HCT116 (cell line): Measurements from ENCODE around the gene POU3F1. TPM values are rescaled to one million over a fixed set of nuclear protein-coding genes. Genes with fewer than 3 reads are reported as not detected.

Experiments used
- ATAC-seq: fragments of 200-7000 bp; cut with Tn5 transposase; 2 replicates; pipeline ENCODE4 v1.9.1; 2020; ENCODE audit warnings: mild to moderate bottlenecking, moderate library complexity
- BruUV-seq: library from RNA; stranded (reverse); fragments of 400-500 nt; replicated peaks from 2 replicates; lab custom pipeline; 2021; lab: Mats Ljungman, UMichigan
- CTCF ChIA-PET: fragments of 300-600 bp; sonication (Branson Sonifier 250); formaldehyde crosslinking; loops from one replicate; lab custom pipeline; 2021; ENCODE audit warnings: antibody characterized with exemption; lab: Charles Lee
- POLR2A ChIA-PET: fragments of 300-600, 350-600 bp; sonication (Branson Sonifier 250); formaldehyde crosslinking; loops from one replicate; lab custom pipeline; 2021; ENCODE audit warnings: antibody characterized with exemption; lab: Charles Lee
- RAD21 ChIA-PET, 2 experiments: fragments of 300-600 bp; sonication (Branson Sonifier 250); formaldehyde crosslinking; loops; one replicate each; lab custom pipeline; 2023; ENCODE audit warnings: low total read pairs in 2 of 2; ENCODE audit not compliant: uncharacterized antibody in 2 of 2, unreplicated experiment in 2 of 2, low non-redundant PET in 1 of 2; lab: Charles Lee
- DNase-seq: peaks from one replicate; pipeline ENCODE4 v3.0.0-alpha.2; 2010; ENCODE audit warnings: low read depth, low spot score
- H2AFZ ChIP-seq: fragments of 200-600 bp; shearing (Covaris generic), sonication (generic); 2 replicates; pipeline ENCODE4 v1.6.1; 2017; ENCODE audit warnings: low read depth, mixed run types, mixed read lengths, antibody characterized with exemption, low read length; ENCODE audit not compliant: poor library complexity, severe bottlenecking
- H3K27ac ChIP-seq: 2 replicates; pipeline ENCODE4 v1.5.1; 2012; ENCODE audit warnings: low read depth, low read length
- H3K27me3 ChIP-seq: fragments of 200-600 bp; sonication (generic); 2 replicates; pipeline ENCODE4 v1.6.1; 2016; ENCODE audit warnings: mixed run types, low read length, mixed read lengths; ENCODE audit not compliant: insufficient read depth
- H3K36me3 ChIP-seq, 2 experiments: fragments of 200-500 bp in 1 of 2; fragments of 200-600 bp in 1 of 2; sonication (Bioruptor generic) in 1 of 2; sonication (generic) in 1 of 2; 2 replicates each; pipeline versions ENCODE4 v1.5.1 to v1.6.1; 2014 to 2016; ENCODE audit warnings: low read length in 2 of 2, inconsistent platforms in 1 of 2, mixed read lengths in 1 of 2, mixed run types in 1 of 2; ENCODE audit not compliant: insufficient read depth in 2 of 2, control insufficient read depth in 1 of 2
- H3K4me1 ChIP-seq, 2 experiments: fragments of 200-600 bp in 1 of 2; sonication (generic) in 1 of 2; 2 replicates each; pipeline versions ENCODE4 v1.5.1 to v1.6.1; 2012 to 2017; ENCODE audit warnings: low read length in 2 of 2, inconsistent platforms in 1 of 2, mild to moderate bottlenecking in 1 of 2, mixed read lengths in 1 of 2, mixed run types in 1 of 2, moderate library complexity in 1 of 2; ENCODE audit not compliant: insufficient read depth in 2 of 2, control insufficient read depth in 1 of 2
- H3K4me2 ChIP-seq: fragments of 200-600 bp; sonication (generic); 2 replicates; pipeline ENCODE4 v1.6.1; 2017; ENCODE audit warnings: mixed run types, low read length, mixed read lengths
- H3K4me3 ChIP-seq, 2 experiments: fragments of 200-600 bp in 1 of 2; sonication (generic) in 1 of 2; replicated peaks in 1 of 2; 2 replicates each; pipeline ENCODE4 v1.5.1; 2011 to 2016; ENCODE audit warnings: low read length in 2 of 2, control low read depth in 1 of 2, low read depth in 1 of 2, mild to moderate bottlenecking in 1 of 2, mixed read lengths in 1 of 2, mixed run types in 1 of 2
- H3K79me2 ChIP-seq: fragments of 200-600 bp; sonication (generic); 2 replicates; pipeline ENCODE4 v1.6.1; 2017; ENCODE audit warnings: mild to moderate bottlenecking, mixed run types, low read length, moderate library complexity, mixed read lengths; ENCODE audit not compliant: insufficient read depth
- H3K9ac ChIP-seq: fragments of 200-600 bp; sonication (generic); 2 replicates; pipeline ENCODE4 v1.6.1; 2016; ENCODE audit warnings: low read length, mixed read lengths
- H3K9me2 ChIP-seq: fragments of 200-600 bp; sonication (generic), shearing (Covaris generic); 2 replicates; pipeline ENCODE4 v1.6.1; 2017; ENCODE audit warnings: mixed run types, mild to moderate bottlenecking, moderate library complexity; ENCODE audit not compliant: insufficient read depth
- H3K9me3 ChIP-seq, 2 experiments: fragments of 200-500 bp in 1 of 2; fragments of 200-600 bp in 1 of 2; sonication (Bioruptor generic) in 1 of 2; sonication (generic) in 1 of 2; 2 replicates each; pipeline ENCODE4 v1.6.1; 2014 to 2017; ENCODE audit warnings: low read length in 2 of 2, mixed read lengths in 2 of 2, inconsistent platforms in 1 of 2, low read depth in 1 of 2, mild to moderate bottlenecking in 1 of 2, mixed run types in 1 of 2, moderate library complexity in 1 of 2; ENCODE audit not compliant: control insufficient read depth in 1 of 2, insufficient read depth in 1 of 2
- H4K20me1 ChIP-seq: fragments of 200-600 bp; sonication (generic), shearing (Covaris generic); 2 replicates; pipeline ENCODE4 v1.6.1; 2017; ENCODE audit warnings: mixed run types, mild to moderate bottlenecking, moderate library complexity; ENCODE audit not compliant: insufficient read depth
- FOSL1 ChIP-seq: IDR thresholded peaks from 2 replicates; pipeline ENCODE4 v1.6.1; 2012; ENCODE audit warnings: low read depth
- JUND ChIP-seq: IDR thresholded peaks from 2 replicates; pipeline ENCODE4 v1.6.1; 2012
- POLR2AphosphoS5 ChIP-seq: IDR thresholded peaks from 2 replicates; pipeline ENCODE4 v1.6.1; 2011; ENCODE audit warnings: mild to moderate bottlenecking, low read depth, low read length, moderate library complexity
- SIN3A ChIP-seq: IDR thresholded peaks from 2 replicates; pipeline ENCODE4 v1.6.1; 2012; ENCODE audit warnings: low read depth
- SP1 ChIP-seq: IDR thresholded peaks from 2 replicates; pipeline ENCODE4 v1.6.1; 2012; ENCODE audit warnings: low read depth
- YY1 ChIP-seq: IDR thresholded peaks from 2 replicates; pipeline ENCODE4 v1.6.1; 2011; ENCODE audit warnings: low read length, low read depth, moderate library complexity, mild to moderate bottlenecking; ENCODE audit not compliant: insufficient replicate concordance; ENCODE audit errors: extremely low read depth
- ZNF274 ChIP-seq: fragments of 200-500 bp; sonication (Bioruptor generic); IDR thresholded peaks from 2 replicates; pipeline ENCODE4 v1.6.1; 2014; ENCODE audit warnings: mild to moderate bottlenecking, low read depth, low read length, inconsistent platforms
- intact Hi-C: fragments of 100-400 bp; cut with micrococcal nuclease; formaldehyde crosslinking; loops from 2 replicates; pipeline ENCODE4 v1.10.0; 2022
- total RNA-seq: library from RNA; stranded (reverse); gene quantifications from one replicate; pipeline ENCODE4 v1.2.1, GENCODE V29; 2021; ENCODE audit not compliant: unreplicated experiment
- TF ChIP-seq, protein P1 (sequence below): IDR thresholded peaks from 2 replicates; pipeline ENCODE4 v1.6.1; 2012
- TF ChIP-seq, protein P2 (sequence below), 3 experiments: fragments of 200-600 bp in 1 of 3; sonication (generic) in 1 of 3; IDR thresholded peaks in 2 of 3; conservative IDR thresholded peaks in 1 of 3; 2 replicates each; pipeline ENCODE4 v1.5.1; 2012 to 2017; ENCODE audit warnings: low read depth in 2 of 3, low read length in 2 of 3, antibody characterized with exemption in 1 of 3, borderline replicate concordance in 1 of 3, control low read depth in 1 of 3, mild to moderate bottlenecking in 1 of 3, mixed read lengths in 1 of 3, mixed run types in 1 of 3, moderate library complexity in 1 of 3; ENCODE audit not compliant: insufficient read depth in 1 of 3
- TF ChIP-seq, protein P3 (sequence below): IDR thresholded peaks from 2 replicates; pipeline ENCODE4 v1.6.1; 2012

POU3F1 gene
- total RNA-seq, 1 experiment from 2014 or later: not detected

DNA sequence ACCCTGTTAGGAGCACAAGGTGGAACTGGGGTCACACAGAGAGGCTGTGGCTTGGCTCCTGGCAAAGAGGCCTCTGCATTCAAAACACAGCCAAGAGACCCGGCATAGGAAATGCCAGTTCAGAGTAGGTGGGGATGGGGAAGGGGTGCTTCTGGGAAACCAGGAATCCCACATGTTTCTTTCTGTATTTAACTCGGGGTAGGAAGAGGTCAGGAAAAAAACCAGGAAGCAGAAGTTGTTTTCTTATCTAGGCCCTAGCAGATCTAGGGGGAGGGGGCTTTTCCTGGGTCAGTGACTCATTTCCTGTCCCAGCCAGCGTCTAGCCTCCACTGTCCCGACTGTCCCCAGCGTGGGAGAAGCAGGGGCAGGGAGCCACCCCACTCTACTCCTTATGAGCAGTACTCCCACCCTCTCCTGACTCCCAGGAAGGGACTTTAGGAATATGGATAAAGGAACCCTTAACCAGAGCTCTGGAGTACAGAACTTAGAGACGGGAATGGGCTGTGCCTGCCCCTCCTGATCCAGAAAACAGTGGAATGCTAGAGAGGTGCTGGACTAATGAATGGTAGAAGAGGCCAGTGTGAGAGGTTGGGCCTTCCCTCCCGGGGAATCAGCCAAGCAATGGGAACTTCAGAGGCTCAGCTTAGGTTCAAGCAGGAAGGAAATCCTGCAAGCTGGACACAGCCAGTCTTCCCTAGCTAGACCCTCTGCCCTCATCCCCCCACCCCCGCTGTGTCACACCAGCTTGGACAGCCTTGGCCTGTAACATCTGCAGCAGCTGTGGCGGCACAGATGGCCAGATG is 47.0 kb downstream of the POU3F1 start:
- TF ChIP-seq FOSL1 (peak; percentile 71), POLR2AphosphoS5 (no peak), SP1 (peak; percentile 50; the same call in 1 of the 2 replicates), JUND (peak; percentile 68)
- TF ChIP-seq, protein P1, sequence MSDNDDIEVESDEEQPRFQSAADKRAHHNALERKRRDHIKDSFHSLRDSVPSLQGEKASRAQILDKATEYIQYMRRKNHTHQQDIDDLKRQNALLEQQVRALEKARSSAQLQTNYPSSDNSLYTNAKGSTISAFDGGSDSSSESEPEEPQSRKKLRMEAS: no peak
- POLR2A ChIA-PET: interaction anchor here (1.0 kb wide), 1 partner anchor 8 kb away, joined by 3 read pairs; no protein-coding TSS in a partner anchor
- intact Hi-C loops: no loop called here
- Histone ChIP-seq H2AFZ (no peak overlapping the region), H3K4me2 (peak overlapping the region; percentile 87), H4K20me1 (no peaks in the 10 kb centered on the region), H3K36me3 (peaks cover 16 to 18% of the 10 kb centered on the region in 2 experiments; a peak in 3 of 4 replicates), H3K9me3 (no peaks in the 10 kb centered on the region), H3K79me2 (peaks cover 50% of the 10 kb centered on the region), H3K4me1 (peaks cover 43 to 60% of the 10 kb centered on the region in 2 experiments), H3K27ac (peak overlapping the region; percentile 83), H3K9ac (peak overlapping the region; percentile 60), H3K9me2 (no peaks in the 10 kb centered on the region), H3K27me3 (no peaks in the 10 kb centered on the region), H3K4me3 (peak overlapping the region; percentile 17 to 45)
- BruUV-seq: no TSS peak
- DNase-seq: no peak
- peak; percentile 45 for ATAC-seq
- RAD21 ChIA-PET: no interaction called here
- CTCF ChIA-PET: interaction anchor here (1.4 kb wide), 1 partner anchor 19 kb away, joined by 5 read pairs; no protein-coding TSS in a partner anchor

DNA sequence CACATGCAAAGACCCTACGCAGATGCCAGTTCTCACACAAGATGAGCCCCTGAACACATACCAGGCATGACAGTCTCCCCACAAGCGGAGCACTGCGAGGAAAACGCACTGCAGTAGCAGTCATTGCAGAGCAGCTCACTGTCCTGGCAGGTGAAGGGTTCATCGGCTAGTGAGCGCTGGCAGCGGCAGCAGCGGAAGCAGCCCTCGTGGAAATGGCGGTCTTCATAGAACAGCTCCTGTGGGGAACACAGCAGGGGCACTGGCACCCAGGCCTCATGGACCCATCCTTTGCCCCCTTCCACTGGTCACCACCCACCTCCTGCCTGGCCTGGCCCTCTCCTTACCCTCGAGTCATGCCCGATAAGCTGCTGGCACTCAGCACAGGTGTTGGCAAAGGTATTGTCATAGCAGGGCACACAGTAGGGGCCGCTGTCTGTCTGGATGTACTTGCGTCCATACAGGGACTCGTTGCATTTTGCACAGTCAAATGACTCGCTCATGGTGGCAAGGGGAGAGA is 47.6 kb downstream of the POU3F1 start:
- H3K4me3 ChIP-seq: peak overlapping the region in 1 of 2 experiments; percentile 45; a peak in 2 of 4 replicates
- RAD21 ChIA-PET: no interaction called here
- H3K27me3 ChIP-seq: no peaks in the 10 kb centered on the region
- TF ChIP-seq ZNF274 (no peak), SP1 (no peak), SIN3A (no peak), YY1 (no peak), JUND (no peak)
- TF ChIP-seq, protein P2, sequence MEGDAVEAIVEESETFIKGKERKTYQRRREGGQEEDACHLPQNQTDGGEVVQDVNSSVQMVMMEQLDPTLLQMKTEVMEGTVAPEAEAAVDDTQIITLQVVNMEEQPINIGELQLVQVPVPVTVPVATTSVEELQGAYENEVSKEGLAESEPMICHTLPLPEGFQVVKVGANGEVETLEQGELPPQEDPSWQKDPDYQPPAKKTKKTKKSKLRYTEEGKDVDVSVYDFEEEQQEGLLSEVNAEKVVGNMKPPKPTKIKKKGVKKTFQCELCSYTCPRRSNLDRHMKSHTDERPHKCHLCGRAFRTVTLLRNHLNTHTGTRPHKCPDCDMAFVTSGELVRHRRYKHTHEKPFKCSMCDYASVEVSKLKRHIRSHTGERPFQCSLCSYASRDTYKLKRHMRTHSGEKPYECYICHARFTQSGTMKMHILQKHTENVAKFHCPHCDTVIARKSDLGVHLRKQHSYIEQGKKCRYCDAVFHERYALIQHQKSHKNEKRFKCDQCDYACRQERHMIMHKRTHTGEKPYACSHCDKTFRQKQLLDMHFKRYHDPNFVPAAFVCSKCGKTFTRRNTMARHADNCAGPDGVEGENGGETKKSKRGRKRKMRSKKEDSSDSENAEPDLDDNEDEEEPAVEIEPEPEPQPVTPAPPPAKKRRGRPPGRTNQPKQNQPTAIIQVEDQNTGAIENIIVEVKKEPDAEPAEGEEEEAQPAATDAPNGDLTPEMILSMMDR (IDR thresholded peaks at IDR 0.05 in 2 of 3, conservative IDR thresholded peaks at IDR 0.05 in 1 of 3; ENCODE audit: borderline replicate concordance in 1 of 3, insufficient read depth in 1 of 3, low read depth in 2 of 3, low read length in 2 of 3): no peak
- TF ChIP-seq, protein P3, sequence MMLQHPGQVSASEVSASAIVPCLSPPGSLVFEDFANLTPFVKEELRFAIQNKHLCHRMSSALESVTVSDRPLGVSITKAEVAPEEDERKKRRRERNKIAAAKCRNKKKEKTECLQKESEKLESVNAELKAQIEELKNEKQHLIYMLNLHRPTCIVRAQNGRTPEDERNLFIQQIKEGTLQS: no peak
- TF ChIP-seq, protein P1: no peak
- no peaks in the 10 kb centered on the region for H4K20me1 ChIP-seq
- intact Hi-C loops: no loop called here
- H3K9me3 ChIP-seq: no peaks in the 10 kb centered on the region
- no peak overlapping the region for H2AFZ ChIP-seq
- BruUV-seq: no TSS peak
- H3K79me2 ChIP-seq: peaks cover 44% of the 10 kb centered on the region
- H3K36me3 ChIP-seq: peaks cover 16 to 18% of the 10 kb centered on the region in 2 experiments; a peak in 3 of 4 replicates
- no peak for ATAC-seq
- peak overlapping the region; percentile 83 for H3K27ac ChIP-seq
- POLR2A ChIA-PET: no interaction called here
- peak overlapping the region; percentile 60 for H3K9ac ChIP-seq
- peak overlapping the region; percentile 87 for H3K4me2 ChIP-seq
- no peaks in the 10 kb centered on the region for H3K9me2 ChIP-seq
- H3K4me1 ChIP-seq: peaks cover 39 to 53% of the 10 kb centered on the region in 2 experiments
- CTCF ChIA-PET: no interaction called here
- no peak for DNase-seq
